Activated CD8-positive, alpha-beta memory T cell treated with anti-CD3 and anti-CD28 coated beads for 4 hours (primary cell): ENCODE data around the gene NTNG1.
"Not testable (repeated sequence)": the region's sequence is repeated elsewhere in the genome, so short reads cannot be mapped to it uniquely, and the experiment has no call there.

ENCODE experiments used
- DNase-seq, 2 donors: peaks; one replicate each; pipeline ENCODE4 v3.0.0-alpha.2; 2020; ENCODE audit warnings: low read depth in 2 of 2

Gene NTNG1

DNA sequence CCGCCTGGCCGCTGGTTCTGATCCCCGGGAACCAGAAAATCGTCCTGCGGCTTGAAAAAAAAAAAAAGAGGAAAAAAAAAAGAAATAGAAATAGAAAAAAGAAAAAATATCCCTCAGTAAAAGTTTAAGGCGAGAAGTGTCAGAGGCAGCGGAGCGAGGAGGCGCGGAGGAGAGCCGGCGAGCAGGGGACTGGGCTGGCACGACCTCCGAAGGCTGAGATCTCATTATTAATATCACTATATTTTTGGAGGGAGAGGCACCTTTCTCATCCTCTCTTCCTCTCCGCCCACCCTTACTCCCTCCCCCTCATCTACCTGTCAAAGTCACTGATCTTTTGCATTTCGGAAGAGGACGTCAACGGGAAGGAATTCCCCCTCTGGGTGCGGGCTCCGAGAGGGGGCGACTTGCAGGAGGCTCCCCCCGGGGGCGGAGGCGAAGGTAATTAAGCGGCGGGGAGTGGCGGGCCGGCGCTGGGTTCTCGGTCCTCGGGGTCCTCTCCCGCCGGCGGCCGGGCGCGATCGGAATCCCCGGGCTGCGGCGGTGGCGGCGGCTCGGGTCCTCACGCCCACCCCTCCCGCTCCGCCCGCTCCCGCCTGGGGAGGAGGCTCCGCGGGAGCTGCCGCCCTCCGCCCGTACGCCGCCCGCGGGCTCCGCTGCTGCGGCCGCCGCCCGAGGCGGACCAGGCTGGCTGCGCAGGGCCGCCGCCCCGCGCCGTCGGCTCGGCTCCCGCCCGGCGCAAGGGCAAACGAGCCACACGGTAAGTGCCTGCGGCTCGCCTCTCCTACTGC is at the start of gene NTNG1:
Gene NTNG1, plus strand, starts transcription at position 337 of the 788 bp plus-strand sequence.
- peak in 1 of 2 donors; percentile 11 for DNase-seq

DNA sequence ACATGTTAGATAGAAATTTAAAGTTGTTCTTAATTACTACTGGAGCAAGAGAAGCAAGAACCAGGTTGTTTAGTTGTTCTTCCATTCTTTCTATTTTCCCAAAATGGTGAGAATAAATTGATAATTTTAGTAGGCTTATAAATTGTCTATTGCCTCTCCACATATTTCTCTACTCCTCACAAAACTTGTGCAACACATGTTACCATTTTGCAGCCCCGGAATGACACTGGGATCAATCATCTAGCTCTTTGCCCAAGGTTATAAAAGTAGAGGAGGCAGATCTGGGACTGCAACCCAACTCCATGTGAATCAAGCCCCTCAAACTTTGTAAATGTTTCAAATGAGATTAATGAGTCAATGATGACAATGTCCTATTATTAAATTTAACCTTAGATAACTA is 49.4 kb upstream of the NTNG1 start:
- DNase-seq = no peak

DNA sequence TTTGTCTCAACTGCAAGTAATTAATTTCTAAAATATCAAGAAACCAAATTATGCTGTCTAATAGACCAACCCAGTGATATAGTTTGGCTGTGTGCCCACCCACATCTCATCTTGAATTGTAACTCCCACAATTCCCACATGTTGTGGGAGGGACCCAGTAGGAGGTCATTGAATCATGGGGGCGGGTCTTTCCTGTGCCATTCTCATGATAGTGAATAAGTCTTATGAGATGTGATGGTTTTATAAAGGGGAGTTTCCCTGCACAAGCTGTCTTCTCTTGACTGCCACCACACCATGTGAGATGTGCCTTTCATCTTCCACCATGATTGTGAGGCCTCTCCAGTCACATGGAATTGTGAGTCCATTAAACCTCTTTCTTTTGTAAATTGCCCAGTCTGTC is 47.4 kb upstream of the NTNG1 start:
- not testable (repeated sequence) for DNase-seq

DNA sequence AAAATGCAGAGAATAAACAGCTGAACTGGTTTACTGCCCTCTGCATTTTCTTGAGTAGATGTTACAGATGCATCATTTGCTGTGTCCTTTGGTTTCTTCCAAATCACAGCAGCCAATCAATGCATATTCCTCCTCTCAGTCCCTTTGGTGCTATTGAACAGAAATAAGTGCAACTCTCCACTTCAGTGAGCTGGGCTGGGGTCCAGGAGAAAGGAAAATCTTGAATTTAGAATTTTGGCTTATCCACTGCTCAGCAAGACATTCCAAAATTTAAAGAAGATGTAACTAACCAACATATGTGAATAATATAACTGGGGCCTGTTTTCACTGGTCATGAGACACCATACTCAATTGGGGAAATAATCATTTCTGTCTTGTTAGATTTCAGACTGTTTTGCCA is 45.2 kb upstream of the NTNG1 start:
- DNase-seq = no peak

DNA sequence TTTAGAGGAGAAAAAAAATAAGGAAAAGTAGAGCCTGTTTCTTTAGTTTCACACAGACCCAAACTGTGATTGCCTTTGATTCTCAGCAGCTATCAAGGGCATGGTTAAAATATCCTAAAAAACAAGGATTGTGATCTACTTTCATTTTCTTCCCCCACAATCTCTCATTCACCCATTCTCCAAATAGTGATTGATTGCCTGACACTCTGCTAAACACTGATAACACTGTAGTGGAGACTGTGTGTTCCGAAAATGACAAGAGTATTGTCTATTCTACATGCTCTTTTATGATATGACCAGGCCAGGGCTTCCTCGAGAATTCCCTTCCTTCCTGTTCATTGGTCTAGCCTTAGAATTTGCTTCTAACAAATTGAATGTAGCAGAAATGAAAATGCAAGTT is 44.1 kb upstream of the NTNG1 start:
- DNase-seq = no peak

DNA sequence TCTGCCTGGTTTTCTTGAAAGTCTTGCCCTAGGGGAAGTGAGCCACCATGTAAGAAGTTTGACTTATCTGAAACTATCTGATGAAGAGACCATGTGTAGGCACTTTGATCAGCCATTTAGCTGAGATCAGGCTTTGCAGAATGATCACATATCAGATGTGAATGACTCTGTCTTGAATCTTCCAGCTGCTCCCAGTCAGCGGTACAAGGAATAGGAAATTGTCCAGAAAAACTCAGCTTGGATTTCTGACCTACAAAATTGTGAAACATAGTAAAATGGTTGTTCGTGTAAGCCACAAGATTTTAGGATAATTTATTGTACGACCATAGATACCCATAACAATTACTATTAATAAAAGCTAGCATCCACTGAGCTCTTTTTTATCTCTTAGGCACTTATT is 41.9 kb upstream of the NTNG1 start:
- DNase-seq = no peak

DNA sequence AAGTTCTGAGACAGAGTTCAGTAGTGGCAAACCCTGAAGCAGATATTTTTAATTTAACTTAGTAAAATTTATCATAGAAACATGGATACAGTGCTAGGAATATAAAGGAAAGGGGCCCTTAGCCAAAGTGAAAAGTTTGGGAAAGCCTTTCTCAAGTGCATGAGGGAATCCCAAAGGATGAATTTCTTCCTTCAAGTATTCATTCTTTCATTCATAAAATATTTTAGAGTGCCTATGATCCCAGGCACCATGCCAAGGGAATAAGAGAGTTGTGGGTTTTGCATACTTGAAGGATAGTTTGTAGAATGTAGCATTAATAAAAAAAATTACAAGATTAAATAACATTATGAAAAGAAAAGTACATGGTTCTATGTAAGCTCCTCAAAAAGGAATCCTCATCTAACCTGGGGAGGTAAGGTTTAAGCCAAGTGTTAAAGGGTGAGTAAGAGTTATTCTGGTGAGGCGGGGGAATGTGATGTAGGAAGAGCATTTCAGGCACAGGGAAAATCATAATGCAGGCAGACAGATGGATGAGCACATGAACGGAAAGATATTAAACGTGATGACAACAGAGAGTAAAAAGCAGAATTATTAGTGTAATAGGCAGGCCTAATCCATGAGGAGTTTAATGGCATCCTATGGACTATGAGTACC is 40.4 kb upstream of the NTNG1 start:
- no peak for DNase-seq

DNA sequence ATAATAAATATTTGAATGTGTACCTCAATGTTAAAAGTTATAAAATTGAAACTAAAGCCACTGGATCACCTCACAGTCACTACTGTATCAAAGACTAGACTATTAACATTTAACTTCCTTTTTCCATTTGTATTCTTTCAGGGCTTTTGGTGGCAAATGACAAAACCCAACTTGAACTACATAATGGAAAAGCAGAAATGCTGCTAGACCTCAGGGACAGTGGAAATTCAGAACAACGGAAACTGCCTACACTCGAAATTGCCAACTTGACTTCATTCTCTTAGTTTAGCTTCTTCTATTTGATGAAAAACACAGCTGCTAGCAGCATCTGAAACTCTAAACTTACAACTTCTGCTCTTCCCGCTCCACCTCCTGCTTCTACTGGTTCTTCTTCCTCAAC is 34.9 kb upstream of the NTNG1 start:
- DNase-seq = no peak

DNA sequence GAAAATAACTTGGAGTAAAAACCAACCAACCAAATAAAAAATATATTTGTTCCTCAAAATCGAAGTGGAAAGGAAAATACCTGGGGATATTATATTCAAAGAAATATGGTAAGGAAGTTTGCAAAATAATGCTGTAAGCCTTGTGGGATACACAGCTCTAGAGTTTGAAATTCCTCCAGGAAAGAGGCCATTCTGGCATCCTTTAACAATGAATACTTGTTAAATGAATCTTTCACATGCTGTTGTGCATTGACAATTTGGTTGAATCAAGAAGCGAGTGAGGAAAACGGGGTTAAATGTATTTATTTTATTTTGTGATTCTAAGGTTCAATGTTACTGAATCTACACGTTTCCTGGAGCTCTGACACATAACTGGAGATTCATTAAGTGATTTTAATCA is 30.5 kb upstream of the NTNG1 start:
- DNase-seq = no peak

DNA sequence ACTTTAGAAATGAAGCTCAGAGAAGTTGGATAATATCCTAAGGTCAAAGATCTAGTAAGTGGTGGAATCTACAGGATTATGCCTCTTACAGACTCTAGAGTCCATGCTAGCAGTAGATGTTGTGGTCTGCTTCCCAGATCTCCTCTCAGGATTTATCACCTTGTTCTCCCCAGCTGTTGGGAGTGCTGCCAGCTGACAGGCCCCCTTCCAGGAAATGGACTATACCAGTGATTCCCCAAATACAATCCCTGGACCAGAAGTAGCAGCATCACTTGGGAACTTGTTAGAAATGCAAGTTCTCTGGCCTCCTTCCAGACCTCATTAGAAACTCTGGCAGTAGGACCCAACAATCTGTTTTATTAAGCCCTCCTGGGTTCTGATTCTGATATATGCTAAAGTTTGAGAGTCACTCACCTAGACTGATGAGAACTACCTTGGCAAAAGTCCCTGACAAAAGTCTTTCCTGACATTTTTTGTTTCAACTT is 24.5 kb upstream of the NTNG1 start:
- no peak for DNase-seq

DNA sequence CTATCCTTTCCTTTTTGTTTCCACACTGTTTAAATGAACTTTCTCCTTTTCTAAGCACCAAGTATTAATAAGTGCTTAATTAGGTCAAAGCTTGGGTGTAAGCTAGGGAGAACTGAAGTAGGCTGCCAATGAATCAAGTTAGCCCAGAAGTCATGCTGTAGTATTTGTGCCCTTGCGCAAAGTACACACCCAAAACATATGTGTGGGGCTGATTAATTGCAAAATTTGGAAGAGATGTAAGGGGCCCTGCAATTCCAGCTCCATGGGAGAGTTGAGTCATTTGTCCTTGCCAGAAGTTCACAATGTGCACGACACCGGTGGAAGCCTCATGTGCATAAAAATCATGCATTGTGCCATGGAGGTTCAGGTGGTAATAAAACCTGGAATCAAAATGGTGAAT is 18.6 kb upstream of the NTNG1 start:
- no peak for DNase-seq

DNA sequence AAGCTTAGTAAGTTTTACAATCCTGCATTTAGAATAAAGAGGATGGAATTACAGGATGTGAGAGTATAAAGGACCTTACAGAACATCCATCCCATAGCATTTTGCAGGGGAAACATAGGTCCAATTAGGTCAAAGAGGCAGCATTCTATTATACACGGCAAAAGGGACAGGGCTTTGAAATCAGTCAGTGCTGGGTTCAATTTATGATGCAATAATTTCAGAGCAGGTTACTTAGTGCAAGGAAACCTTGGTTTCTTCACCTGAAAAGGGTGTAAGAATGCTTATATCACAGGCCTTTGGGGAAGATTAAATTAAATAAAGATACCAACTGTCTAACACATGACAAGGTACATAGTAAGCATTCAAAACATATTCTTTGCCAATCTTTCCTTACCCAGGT is 17.1 kb upstream of the NTNG1 start:
- no peak for DNase-seq

DNA sequence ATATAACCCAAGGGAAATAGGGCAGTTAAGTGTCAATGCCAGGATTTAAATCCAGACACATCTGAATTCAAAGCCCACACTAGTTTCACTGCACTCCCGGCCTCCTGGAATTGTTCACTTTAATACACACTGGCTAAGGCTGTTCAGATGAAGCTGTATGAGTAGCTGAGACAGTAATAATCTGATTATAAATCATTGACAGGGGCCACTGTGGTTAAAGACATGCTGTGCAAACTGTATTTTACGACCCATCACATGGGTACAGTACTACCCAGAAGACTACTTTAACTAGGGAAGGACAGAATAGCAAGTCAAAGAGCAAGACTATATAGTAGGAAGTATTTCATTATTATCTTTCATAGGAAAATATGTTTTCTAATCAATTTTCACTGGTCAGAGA is 16.1 kb upstream of the NTNG1 start:
- DNase-seq = no peak

DNA sequence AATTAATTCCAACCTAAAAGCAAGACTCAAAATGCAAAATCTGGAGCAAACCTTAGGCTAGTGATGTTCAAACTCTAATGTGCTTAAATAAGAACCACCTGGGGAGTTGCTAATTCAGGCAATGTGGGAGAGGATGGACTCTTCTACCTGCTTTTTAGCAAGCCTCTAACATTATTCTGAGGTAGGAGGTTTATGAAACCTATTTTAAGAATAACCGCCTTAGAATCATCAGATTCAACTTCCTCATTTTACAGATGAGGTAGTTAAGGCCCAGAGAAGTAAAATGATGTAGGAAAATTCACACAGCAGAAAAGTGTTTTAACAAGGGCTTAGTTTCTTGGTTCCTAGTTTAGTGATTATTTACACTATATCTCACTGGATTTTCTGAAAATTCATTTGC is 8.6 kb upstream of the NTNG1 start:
- DNase-seq = no peak

DNA sequence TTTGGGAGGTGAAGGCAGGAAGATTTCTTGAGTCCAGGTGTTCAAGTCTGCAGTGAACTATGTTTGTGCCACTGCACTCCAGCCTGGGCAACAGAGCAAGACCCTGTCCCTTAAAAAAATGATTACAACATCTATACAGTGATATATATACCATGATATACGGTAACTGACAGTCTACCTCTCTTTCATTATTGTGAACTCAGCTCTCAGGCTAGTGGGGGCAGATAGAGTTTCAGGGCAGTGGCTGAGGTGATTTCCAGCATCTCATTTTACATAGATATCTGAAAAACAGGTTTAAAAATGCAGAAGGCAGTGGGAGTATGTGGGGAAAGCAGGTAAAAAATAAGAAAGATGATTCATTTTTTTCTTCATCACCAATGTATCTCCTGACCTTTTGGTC is 8.1 kb upstream of the NTNG1 start:
- DNase-seq = no peak

DNA sequence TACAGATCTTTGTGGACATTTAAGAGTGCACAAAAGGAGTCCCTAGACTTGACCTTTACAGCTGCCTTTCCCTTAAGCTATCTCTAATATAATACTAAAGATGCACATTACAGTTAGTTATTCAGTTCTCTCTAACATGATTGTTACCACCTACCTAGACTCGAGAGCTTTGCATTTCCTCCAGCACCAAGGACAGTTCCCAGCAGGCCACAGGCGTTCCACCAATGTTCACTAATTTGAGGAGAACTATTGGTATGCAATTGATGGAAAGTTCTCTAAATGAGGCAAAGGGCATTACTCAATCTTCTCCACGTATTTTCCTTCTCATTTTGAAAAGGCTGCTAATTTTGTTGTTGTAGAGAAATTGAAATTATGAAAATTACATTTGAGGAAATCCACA is 5.4 kb upstream of the NTNG1 start:
- DNase-seq = no peak

DNA sequence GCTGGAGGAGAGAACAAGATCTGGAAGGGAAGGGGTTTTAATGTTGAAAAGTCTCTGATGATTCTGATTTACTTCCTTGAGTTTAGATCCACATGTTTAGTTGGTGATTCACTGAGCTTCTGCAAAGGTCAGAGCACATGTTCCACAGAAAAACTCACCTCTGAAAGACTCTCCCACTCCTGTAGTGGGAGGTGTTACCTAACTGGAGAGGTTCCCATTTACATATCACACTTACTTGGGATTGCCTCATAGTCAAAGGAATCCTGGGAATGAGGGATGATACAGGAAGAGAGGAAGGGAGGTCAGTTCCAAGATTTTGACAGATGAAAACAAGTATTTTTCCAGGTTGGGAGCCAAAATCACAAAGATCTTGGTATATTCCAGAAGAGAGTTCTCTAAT is 2.7 kb upstream of the NTNG1 start:
- no peak for DNase-seq

DNA sequence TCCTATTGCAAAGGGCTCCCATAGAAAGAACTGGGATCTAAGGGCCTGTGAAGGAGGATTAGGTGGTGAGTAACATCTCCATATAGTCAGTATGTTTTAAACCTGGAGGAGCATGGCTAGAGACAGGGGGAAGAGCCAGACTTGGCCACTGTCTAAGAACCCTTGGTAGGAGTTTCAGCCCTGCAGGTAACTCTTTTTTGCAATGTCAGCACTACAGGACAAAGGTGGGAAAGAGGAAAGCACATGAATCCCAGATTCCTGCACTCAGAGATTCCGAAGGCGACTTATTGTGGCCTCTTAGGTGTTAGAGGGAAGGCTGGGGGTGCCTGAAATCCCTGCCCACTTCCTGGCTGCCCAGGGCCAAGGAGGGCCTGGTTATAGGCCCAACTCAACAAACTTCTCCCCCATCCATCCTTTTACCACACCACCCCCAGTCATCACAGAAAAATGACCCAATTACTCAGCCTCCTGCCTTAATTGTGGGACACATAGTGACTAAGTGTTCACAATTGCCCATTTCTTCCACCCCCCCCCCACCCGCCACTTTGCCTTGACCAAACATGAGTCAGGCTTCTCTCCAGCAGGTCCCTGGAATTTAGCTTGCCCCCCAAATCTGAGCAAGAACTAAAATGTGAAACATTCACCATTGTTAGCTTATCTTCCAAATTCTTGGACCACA is 1.9 kb upstream of the NTNG1 start:
- DNase-seq = no peak

DNA sequence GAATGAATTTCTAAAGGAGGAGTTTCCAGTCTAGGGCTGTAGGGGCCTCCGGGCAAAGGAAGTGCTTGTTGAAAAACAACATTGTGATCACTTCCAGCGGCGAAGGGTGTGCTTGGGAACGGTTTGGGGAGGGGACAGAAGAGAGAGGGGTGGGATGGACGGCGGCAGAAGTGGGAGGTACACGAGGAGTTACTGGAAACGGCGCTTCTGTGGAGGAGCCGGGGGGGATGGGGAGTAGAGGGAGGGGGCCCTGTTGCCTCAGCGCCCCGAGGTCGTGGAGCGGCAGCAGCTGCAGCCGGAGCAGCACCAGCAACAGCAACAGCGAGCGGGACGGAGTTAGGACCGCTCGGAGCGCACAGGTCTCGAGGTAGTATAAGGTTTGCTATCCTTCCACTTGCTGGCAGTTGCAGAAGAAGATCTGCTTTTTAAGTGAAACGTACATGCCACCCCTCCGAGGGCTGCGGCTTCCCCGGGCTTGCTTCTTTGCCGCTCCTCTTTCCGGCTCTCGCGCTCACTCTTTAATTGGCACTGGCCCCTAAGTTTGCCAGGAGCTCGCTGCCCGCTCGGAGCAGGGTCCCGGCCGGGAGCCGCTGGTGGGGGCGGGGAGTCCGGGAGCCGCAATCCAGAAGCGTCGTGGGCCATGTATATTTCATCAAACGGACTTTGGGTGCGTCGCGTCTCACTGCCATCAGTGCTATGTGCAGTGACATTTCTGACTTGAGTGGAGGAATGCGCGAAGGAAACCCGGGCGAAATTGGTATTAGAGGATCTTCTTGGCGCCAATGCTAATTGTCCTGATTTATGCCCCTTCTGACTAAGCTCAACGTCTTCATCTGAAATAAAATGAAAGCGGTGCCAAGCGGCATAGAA is 771 bp upstream of the NTNG1 start:
- DNase-seq = no peak

DNA sequence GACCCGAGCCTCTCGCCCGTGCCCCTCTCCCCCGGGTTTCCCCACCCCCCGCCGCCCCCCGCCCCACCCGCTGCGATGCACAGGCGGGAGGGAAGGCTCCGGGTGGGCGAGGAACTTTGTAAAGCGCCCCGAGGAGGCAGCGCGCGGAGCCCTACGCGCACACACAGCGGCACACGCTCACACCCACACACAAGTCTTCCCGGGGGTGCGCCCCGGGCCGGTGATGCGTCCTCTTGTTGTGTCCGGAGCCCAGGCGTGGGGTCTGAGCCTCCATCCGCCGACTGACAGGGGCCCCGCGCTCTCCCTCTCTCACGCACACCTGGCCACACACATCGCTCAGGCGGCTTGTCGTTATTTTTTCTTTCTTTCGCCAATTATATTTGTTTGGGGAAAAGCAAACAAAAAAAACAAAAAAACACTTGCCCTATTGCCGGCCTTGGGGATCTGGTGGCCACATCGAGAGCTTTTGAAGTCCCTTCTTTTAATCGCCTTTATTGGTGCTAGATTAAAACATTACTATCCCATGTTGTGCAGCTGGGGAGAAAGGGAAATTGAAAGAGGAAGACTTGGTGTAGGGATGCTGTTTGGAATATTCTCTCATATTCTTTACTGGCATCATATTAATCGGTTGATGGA is 770 bp downstream of the NTNG1 start:
- DNase-seq = no peak

DNA sequence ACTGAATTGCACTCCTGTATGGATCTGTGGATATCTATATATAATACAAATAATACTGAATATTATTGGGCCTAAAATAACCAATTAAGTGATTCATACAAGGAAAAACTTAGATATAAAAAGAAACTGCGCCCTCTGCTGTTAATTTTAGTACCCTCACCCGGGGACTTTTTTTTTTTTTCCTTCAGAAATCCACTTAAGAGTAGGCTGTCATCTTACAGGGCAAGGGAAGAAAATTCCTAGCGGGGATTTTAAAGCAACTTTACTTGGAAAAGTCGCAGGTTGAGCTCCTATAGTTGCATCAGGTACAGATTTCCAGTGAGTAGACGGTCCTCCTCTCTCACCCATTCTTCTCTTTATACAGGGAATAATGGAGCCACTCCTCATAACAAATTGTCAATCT is 1.3 kb downstream of the NTNG1 start:
- DNase-seq = no peak
